AG08396 (cell line): ENCODE measurements around the gene UBE3B.
"Not testable (repeated sequence)": the region's sequence is repeated elsewhere in the genome, so short reads cannot be mapped to it uniquely, and the experiment has no call there.

ENCODE experiments used
- DNase-seq: peaks from one replicate; pipeline ENCODE4 v3.0.0; 2012; ENCODE audit warnings: low spot score, mixed read lengths

UBE3B gene

GRCh38 chr12:109473526-109474270, 3.7 kb upstream of the UBE3B start:
- not testable (repeated sequence) for DNase-seq

GRCh38 chr12:109475121-109475520, 2.3 kb upstream of the UBE3B start:
- no peak for DNase-seq

- no peak for DNase-seq
Observed at GRCh38 chr12:109475993-109476806, 1.2 kb upstream of the UBE3B start.

GRCh38 chr12:109476807-109477184, 638 bp upstream of the UBE3B start:
- DNase-seq = no peak

- DNase-seq = no peak
Observed at GRCh38 chr12:109477963-109478315, 505 bp downstream of the UBE3B start.

- DNase-seq = no peak
Observed at GRCh38 chr12:109479761-109480160, 2.3 kb downstream of the UBE3B start.

GRCh38 chr12:109480356-109480755, 2.9 kb downstream of the UBE3B start:
- DNase-seq = no peak

GRCh38 chr12:109481863-109482262, 4.4 kb downstream of the UBE3B start:
- no peak for DNase-seq

GRCh38 chr12:109482491-109482890, 5.1 kb downstream of the UBE3B start:
- DNase-seq = no peak

GRCh38 chr12:109482894-109483293, 5.5 kb downstream of the UBE3B start:
- DNase-seq = no peak

- DNase-seq = no peak
Observed at GRCh38 chr12:109483346-109483745, 5.9 kb downstream of the UBE3B start.

- no peak for DNase-seq
Observed at GRCh38 chr12:109485201-109485600, 7.8 kb downstream of the UBE3B start.

GRCh38 chr12:109487181-109488050, 10.0 kb downstream of the UBE3B start:
- DNase-seq = no peak

GRCh38 chr12:109488051-109488665, 10.7 kb downstream of the UBE3B start:
- no peak for DNase-seq

GRCh38 chr12:109489016-109489954, 11.9 kb downstream of the UBE3B start:
- DNase-seq = no peak

- no peak for DNase-seq
Observed at GRCh38 chr12:109489955-109490565, 12.6 kb downstream of the UBE3B start.

GRCh38 chr12:109491671-109492070, 14.2 kb downstream of the UBE3B start:
- no peak for DNase-seq

- DNase-seq = no peak
Observed at GRCh38 chr12:109492371-109492770, 14.9 kb downstream of the UBE3B start.

- no peak for DNase-seq
Observed at GRCh38 chr12:109493090-109493489, 15.7 kb downstream of the UBE3B start.

GRCh38 chr12:109493938-109494337, 16.5 kb downstream of the UBE3B start:
- no peak for DNase-seq
